GM21528 (cell line): ENCODE data around the gene DLGAP5.

ENCODE experiments used
- ATAC-seq: cut with Tn5 transposase; IDR thresholded peaks from one replicate; pipeline ENCODE4 v1.9.1; 2021; ENCODE audit warnings: mild to moderate bottlenecking, moderate library complexity; ENCODE audit not compliant: unreplicated experiment, low FRiP score

Gene DLGAP5

GRCh38 chr14:55116246-55117030 lies 74.9 kb downstream of the DLGAP5 start:
- ATAC-seq, result no peak

GRCh38 chr14:55115861-55116245 lies 75.5 kb downstream of the DLGAP5 start:
- no peak for ATAC-seq

GRCh38 chr14:55115460-55115859 lies 75.9 kb downstream of the DLGAP5 start:
- no peak for ATAC-seq

- no peak for ATAC-seq
Observed at GRCh38 chr14:55114720-55115119, 76.7 kb downstream of the DLGAP5 start.

GRCh38 chr14:55111122-55111708 lies 80.2 kb downstream of the DLGAP5 start:
- ATAC-seq, result no peak

GRCh38 chr14:55109836-55110235 lies 81.5 kb downstream of the DLGAP5 start:
- ATAC-seq, result no peak

- no peak for ATAC-seq
Observed at GRCh38 chr14:55107766-55108554, 83.4 kb downstream of the DLGAP5 start.

GRCh38 chr14:55105991-55106390 lies 85.4 kb downstream of the DLGAP5 start:
- ATAC-seq, result no peak

- ATAC-seq, result no peak
Observed at GRCh38 chr14:55103971-55104954, 87.1 kb downstream of the DLGAP5 start.

GRCh38 chr14:55103005-55103640 lies 88.3 kb downstream of the DLGAP5 start:
- ATAC-seq, result no peak

GRCh38 chr14:55102141-55102621 lies 89.2 kb downstream of the DLGAP5 start:
- ATAC-seq, result peak; percentile 67

- no peak for ATAC-seq
Observed at GRCh38 chr14:55101698-55102097, 89.7 kb downstream of the DLGAP5 start.

- ATAC-seq, result no peak
Observed at GRCh38 chr14:55099756-55100155, 91.6 kb downstream of the DLGAP5 start.

GRCh38 chr14:55098561-55098898 lies 92.9 kb downstream of the DLGAP5 start:
- ATAC-seq, result no peak
